Transverse colon (tissue), 4 donors: Measurements from ENCODE around the gene KCNE3.

Source experiments
- EP300 ChIP-seq: sonication (generic); formaldehyde crosslinking; IDR thresholded peaks from one replicate; pipeline ENCODE4 v1.6.1; 2017; ENCODE audit warnings: antibody characterized with exemption, low read depth
- POLR2A ChIP-seq: fragments of 450-650 bp; IDR thresholded peaks from one replicate; pipeline ENCODE4 v1.6.1; 2016; ENCODE audit warnings: antibody characterized with exemption, mild to moderate bottlenecking, moderate library complexity
- POLR2AphosphoS5 ChIP-seq, 3 donors: sonication (generic); formaldehyde crosslinking; IDR thresholded peaks; one replicate each; pipeline ENCODE4 v1.6.1; 2016; ENCODE audit warnings: antibody characterized with exemption in 3 of 3
- TF ChIP-seq, protein P1 (sequence below), 5 experiments: fragments of 200-600 bp in 3 of 5; fragments of 450-650 bp in 2 of 5; sonication (generic) in 3 of 5; IDR thresholded peaks; 1 replicate in 2 of 5; 2 replicates in 3 of 5; pipeline ENCODE4 v1.5.1; 2016 to 2017; ENCODE audit warnings: antibody characterized with exemption in 5 of 5, inconsistent platforms in 3 of 5, mild to moderate bottlenecking in 2 of 5, moderate library complexity in 1 of 5

GRCh38 chr11:74504100-74504691 lies 36.8 kb upstream of the KCNE3 start:
- no peak for TF ChIP-seq POLR2AphosphoS5 (IDR thresholded peaks at IDR 0.05)
- TF ChIP-seq, protein P1, sequence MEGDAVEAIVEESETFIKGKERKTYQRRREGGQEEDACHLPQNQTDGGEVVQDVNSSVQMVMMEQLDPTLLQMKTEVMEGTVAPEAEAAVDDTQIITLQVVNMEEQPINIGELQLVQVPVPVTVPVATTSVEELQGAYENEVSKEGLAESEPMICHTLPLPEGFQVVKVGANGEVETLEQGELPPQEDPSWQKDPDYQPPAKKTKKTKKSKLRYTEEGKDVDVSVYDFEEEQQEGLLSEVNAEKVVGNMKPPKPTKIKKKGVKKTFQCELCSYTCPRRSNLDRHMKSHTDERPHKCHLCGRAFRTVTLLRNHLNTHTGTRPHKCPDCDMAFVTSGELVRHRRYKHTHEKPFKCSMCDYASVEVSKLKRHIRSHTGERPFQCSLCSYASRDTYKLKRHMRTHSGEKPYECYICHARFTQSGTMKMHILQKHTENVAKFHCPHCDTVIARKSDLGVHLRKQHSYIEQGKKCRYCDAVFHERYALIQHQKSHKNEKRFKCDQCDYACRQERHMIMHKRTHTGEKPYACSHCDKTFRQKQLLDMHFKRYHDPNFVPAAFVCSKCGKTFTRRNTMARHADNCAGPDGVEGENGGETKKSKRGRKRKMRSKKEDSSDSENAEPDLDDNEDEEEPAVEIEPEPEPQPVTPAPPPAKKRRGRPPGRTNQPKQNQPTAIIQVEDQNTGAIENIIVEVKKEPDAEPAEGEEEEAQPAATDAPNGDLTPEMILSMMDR (IDR thresholded peaks at IDR 0.05) = no peak
- no peak for TF ChIP-seq POLR2A
- TF ChIP-seq EP300 = no peak
